ENCODE measurements around the gene PIK3CB.

GRCh38 chr3:138642927-138643253 lies 191.8 kb downstream of the PIK3CB start:
- no peak for TF ChIP-seq CTCF (IDR thresholded peaks at IDR 0.05; ENCODE audit: poor library complexity, severe bottlenecking)
- no peak for TF ChIP-seq REST (IDR thresholded peaks at IDR 0.05; ENCODE audit: borderline replicate concordance)
- TF ChIP-seq EZH2 (IDR thresholded peaks at IDR 0.05; ENCODE audit: borderline replicate concordance, insufficient read depth, low read length, poor library complexity, severe bottlenecking) = no peak
- no peak for TF ChIP-seq POLR2AphosphoS5 (IDR thresholded peaks at IDR 0.05)
- no peak for TF ChIP-seq RAD21 (conservative IDR thresholded peaks at IDR 0.05)
- TF ChIP-seq EP300 (conservative IDR thresholded peaks at IDR 0.05; ENCODE audit: poor library complexity, severe bottlenecking) = no peak
- no peak for TF ChIP-seq SMC3 (conservative IDR thresholded peaks at IDR 0.05; ENCODE audit: poor library complexity)
- TF ChIP-seq TAF1 (IDR thresholded peaks at IDR 0.05; ENCODE audit: low read depth) = no peak
